CD14-positive monocyte (primary cell): ENCODE measurements around the gene ASB6. TPM values are rescaled to one million over a fixed set of nuclear protein-coding genes. Genes with fewer than 3 reads are reported as not detected.

Experiments used
- DNase-seq, 3 donors: peaks; one replicate each; pipeline ENCODE4 v3.0.0-alpha.2; 2011 to 2022
- H2AFZ ChIP-seq: 2 replicates; pipeline ENCODE4 v1.6.0; 2012; ENCODE audit warnings: mild to moderate bottlenecking, low read depth, low read length, inconsistent platforms; ENCODE audit not compliant: insufficient read depth, poor library complexity, severe bottlenecking
- H3K27ac ChIP-seq, 2 donors: 1 replicate in 1 of 2; 2 replicates in 1 of 2; pipeline ENCODE4 v1.5.1; 2012 to 2013; ENCODE audit warnings: low read length in 2 of 2, control low read depth in 1 of 2, inconsistent platforms in 1 of 2, low read depth in 1 of 2, mild to moderate bottlenecking in 1 of 2
- H3K27me3 ChIP-seq, 2 donors: one replicate each; pipeline versions ENCODE4 v1.6.0 to v1.6.1; 2011 to 2013; ENCODE audit warnings: low read length in 2 of 2; ENCODE audit not compliant: control insufficient read depth in 2 of 2, insufficient read depth in 2 of 2
- H3K36me3 ChIP-seq, 2 donors: replicated peaks in 1 of 2; 1 replicate in 1 of 2; 2 replicates in 1 of 2; pipeline versions ENCODE4 v1.5.1 to v1.6.1; 2012 to 2013; ENCODE audit warnings: low read length in 2 of 2, control low read depth in 1 of 2, inconsistent platforms in 1 of 2, mild to moderate bottlenecking in 1 of 2; ENCODE audit not compliant: insufficient read depth in 2 of 2, control insufficient read depth in 1 of 2
- H3K4me1 ChIP-seq, 2 donors: 1 replicate in 1 of 2; 2 replicates in 1 of 2; pipeline versions ENCODE4 v1.5.1 to v1.6.1; 2012 to 2013; ENCODE audit warnings: low read length in 2 of 2, control low read depth in 1 of 2, inconsistent platforms in 1 of 2, mild to moderate bottlenecking in 1 of 2, moderate library complexity in 1 of 2; ENCODE audit not compliant: insufficient read depth in 2 of 2, control insufficient read depth in 1 of 2
- H3K4me2 ChIP-seq: replicated peaks from 2 replicates; pipeline ENCODE3; 2012; ENCODE audit warnings: low read length, moderate library complexity, mild to moderate bottlenecking; ENCODE audit not compliant: poor library complexity, severe bottlenecking; ENCODE audit errors: extremely low read depth
- H3K4me3 ChIP-seq, 3 experiments: fragments of 200-600 bp in 1 of 3; sonication (generic) in 1 of 3; replicated peaks in 1 of 3; 1 replicate in 2 of 3; 2 replicates in 1 of 3; pipeline ENCODE4 v1.5.1; 2011 to 2013; ENCODE audit warnings: low read length in 3 of 3, mild to moderate bottlenecking in 3 of 3, control low read depth in 2 of 3, low read depth in 2 of 3, inconsistent platforms in 1 of 3, moderate library complexity in 1 of 3
- H3K79me2 ChIP-seq: 2 replicates; pipeline ENCODE4 v1.6.0; 2012; ENCODE audit warnings: mild to moderate bottlenecking, control low read depth, inconsistent platforms, low read length, moderate library complexity; ENCODE audit not compliant: insufficient read depth
- H3K9ac ChIP-seq: 2 replicates; pipeline ENCODE4 v1.6.0; 2017; ENCODE audit warnings: low read length, mild to moderate bottlenecking; ENCODE audit not compliant: insufficient read depth, poor library complexity, severe bottlenecking
- H3K9me3 ChIP-seq, 2 donors: replicated peaks in 1 of 2; 1 replicate in 1 of 2; 2 replicates in 1 of 2; pipeline versions ENCODE4 v1.5.1 to v1.6.1; 2012 to 2013; ENCODE audit warnings: low read length in 2 of 2, control low read depth in 1 of 2; ENCODE audit not compliant: control insufficient read depth in 1 of 2, insufficient read depth in 1 of 2
- H4K20me1 ChIP-seq: 2 replicates; pipeline ENCODE4 v1.6.0; 2012; ENCODE audit warnings: mild to moderate bottlenecking, low read length, control low read depth, moderate library complexity; ENCODE audit not compliant: insufficient read depth
- H3K27ac Mint-ChIP-seq, 7 donors: one replicate each; pipeline ENCODE4 v1.8.0; 2020; ENCODE audit warnings: mild to moderate bottlenecking in 7 of 7, mixed read lengths in 7 of 7, moderate library complexity in 6 of 7, inconsistent platforms in 2 of 7
- H3K27me3 Mint-ChIP-seq, 3 donors: one replicate each; pipeline ENCODE4 v1.8.0; 2021 to 2022; ENCODE audit warnings: low read depth in 3 of 3, mild to moderate bottlenecking in 3 of 3, mixed read lengths in 3 of 3, moderate library complexity in 3 of 3, inconsistent platforms in 1 of 3
- H3K36me3 Mint-ChIP-seq, 2 donors: one replicate each; pipeline ENCODE4 v1.8.0; 2020; ENCODE audit warnings: mixed read lengths in 2 of 2, inconsistent platforms in 1 of 2, mild to moderate bottlenecking in 1 of 2
- H3K4me1 Mint-ChIP-seq: one replicate; pipeline ENCODE4 v1.8.0; 2020; ENCODE audit warnings: mild to moderate bottlenecking, mixed read lengths
- H3K4me3 Mint-ChIP-seq, 2 donors: one replicate each; pipeline ENCODE4 v1.8.0; 2020; ENCODE audit warnings: mild to moderate bottlenecking in 2 of 2, mixed read lengths in 2 of 2, moderate library complexity in 1 of 2
- H3K9me3 Mint-ChIP-seq, 7 donors: one replicate each; pipeline ENCODE4 v1.8.0; 2020 to 2022; ENCODE audit warnings: mixed read lengths in 7 of 7, mild to moderate bottlenecking in 6 of 7, moderate library complexity in 6 of 7, inconsistent platforms in 2 of 7
- WGBS: methylation state at CpG from one replicate; pipeline ENCODE4 v1.1.5; 2013; ENCODE audit warnings: missing lambda C conversion rate; ENCODE audit not compliant: insufficient coverage; 5-methylcytosine and 5-hydroxymethylcytosine counted together
- intact Hi-C, 2 donors: fragments of 100-400 bp; cut with micrococcal nuclease; formaldehyde crosslinking; loops; one replicate each; pipeline versions ENCODE4 v1.15.0 to v1.15.1; 2023
- polyA plus RNA-seq, 3 donors: library from polyadenylated mRNA; depleted of rRNA in 1 of 3; unstranded in 2 of 3; stranded (reverse) in 1 of 3; fragments of 300-500 nt in 2 of 3; fragments of >200 nt in 1 of 3; fragmentation: Illumina TruSeq in 2 of 3; gene quantifications; 1 replicate in 2 of 3; 2 replicates in 1 of 3; pipeline ENCODE4 v1.2.3, GENCODE V29; 2012 to 2021
- TF ChIP-seq, protein P1 (sequence below): fragments of 200-600 bp; IDR thresholded peaks from one replicate; pipeline ENCODE4 v1.8.0; 2022; ENCODE audit warnings: antibody characterized with exemption, mild to moderate bottlenecking

ASB6 gene
- polyA plus RNA-seq, 3 donors, result 8.1 to 21.1 (median 10.1) TPM

DNA sequence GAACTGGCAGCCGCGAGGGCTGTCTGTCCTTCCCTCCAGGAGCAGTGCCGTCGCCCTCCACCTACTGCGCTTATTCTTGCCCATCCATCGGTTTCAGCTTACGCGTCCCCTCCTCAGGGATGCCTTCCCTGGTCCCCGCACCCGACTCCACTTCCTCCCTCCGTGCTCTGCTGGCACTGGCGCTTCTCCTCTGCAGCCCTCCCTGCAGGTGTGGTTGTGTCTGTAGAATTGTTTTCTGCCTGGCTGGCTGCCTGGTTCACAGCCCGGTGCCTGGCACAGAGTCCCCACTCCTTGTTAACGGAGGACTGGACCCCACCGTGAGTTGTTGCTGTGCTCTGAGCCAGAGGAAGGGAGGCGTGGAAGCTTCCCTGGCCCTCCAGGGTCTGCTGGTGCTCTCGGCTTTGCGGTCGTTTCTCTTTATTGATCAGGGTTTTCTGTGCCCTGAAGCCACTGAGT is 10.2 kb downstream of the ASB6 start:
- intact Hi-C loops, result no loop called here
- H3K27me3 Mint-ChIP-seq, result no peaks in the 10 kb centered on the region
- H3K9me3 ChIP-seq, result no peaks in the 10 kb centered on the region
- peaks cover 15 to 21% of the 10 kb centered on the region in 2 donors for H3K4me1 ChIP-seq
- peaks cover 31% of the 10 kb centered on the region for H3K4me1 Mint-ChIP-seq
- TF ChIP-seq, protein P1, sequence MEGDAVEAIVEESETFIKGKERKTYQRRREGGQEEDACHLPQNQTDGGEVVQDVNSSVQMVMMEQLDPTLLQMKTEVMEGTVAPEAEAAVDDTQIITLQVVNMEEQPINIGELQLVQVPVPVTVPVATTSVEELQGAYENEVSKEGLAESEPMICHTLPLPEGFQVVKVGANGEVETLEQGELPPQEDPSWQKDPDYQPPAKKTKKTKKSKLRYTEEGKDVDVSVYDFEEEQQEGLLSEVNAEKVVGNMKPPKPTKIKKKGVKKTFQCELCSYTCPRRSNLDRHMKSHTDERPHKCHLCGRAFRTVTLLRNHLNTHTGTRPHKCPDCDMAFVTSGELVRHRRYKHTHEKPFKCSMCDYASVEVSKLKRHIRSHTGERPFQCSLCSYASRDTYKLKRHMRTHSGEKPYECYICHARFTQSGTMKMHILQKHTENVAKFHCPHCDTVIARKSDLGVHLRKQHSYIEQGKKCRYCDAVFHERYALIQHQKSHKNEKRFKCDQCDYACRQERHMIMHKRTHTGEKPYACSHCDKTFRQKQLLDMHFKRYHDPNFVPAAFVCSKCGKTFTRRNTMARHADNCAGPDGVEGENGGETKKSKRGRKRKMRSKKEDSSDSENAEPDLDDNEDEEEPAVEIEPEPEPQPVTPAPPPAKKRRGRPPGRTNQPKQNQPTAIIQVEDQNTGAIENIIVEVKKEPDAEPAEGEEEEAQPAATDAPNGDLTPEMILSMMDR, result no peak
- no peak overlapping the region for H3K27ac Mint-ChIP-seq
- peak overlapping the region in 1 of 2 donors; percentile 4 for H3K27ac ChIP-seq
- DNase-seq, result no peak
- no peaks in the 10 kb centered on the region for H3K27me3 ChIP-seq
- peaks cover 36 to 70% of the 10 kb centered on the region in 2 donors for H3K36me3 ChIP-seq
- peaks cover 46 to 71% of the 10 kb centered on the region in 2 donors for H3K36me3 Mint-ChIP-seq
- H2AFZ ChIP-seq, result no peak overlapping the region
- H3K79me2 ChIP-seq, result peaks cover 73% of the 10 kb centered on the region
- no peak overlapping the region for H3K4me3 Mint-ChIP-seq
- no peak overlapping the region for H3K4me3 ChIP-seq
- H4K20me1 ChIP-seq, result peaks cover 94% of the 10 kb centered on the region
- no peak overlapping the region for H3K4me2 ChIP-seq
- no peak overlapping the region for H3K9ac ChIP-seq
- no peaks in the 10 kb centered on the region for H3K9me3 Mint-ChIP-seq
- WGBS, result 95% methylated on average over 13 of the region's 19 CpGs

DNA sequence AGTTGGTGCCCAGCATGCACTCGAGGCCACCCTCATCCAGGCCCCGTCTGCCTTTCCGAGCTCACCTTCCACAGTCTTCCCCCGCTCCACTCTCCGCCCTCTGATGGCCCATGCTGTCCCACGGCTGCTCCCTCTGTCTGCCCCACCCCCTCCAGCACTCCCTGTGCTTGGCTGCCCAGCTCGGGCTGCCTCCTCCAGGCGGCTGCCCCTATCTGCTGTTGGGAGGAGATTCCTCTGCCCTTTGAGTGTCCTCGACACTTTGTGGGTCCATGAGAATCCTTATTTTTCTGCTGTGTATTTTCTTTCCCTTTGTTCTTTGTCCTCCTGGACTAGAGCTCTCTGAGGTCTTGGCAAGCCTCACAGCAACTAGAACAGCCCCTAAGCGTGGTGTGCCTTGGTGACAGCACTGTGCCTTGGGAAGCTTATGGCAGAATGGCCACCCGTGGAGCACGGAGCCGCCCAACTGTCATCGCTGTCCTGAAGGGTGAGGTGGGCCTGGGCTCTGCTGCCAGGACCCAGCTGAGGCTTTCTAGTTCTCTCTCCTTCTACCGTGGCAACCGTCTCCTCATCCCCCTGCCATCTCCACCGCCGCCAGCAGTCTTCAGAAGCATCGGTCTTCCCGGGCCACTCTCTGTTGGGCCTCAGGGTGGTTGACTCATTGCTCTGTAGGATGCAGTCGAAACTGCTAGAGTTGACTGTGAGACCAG is 10.8 kb downstream of the ASB6 start:
- H3K4me1 Mint-ChIP-seq, result peaks cover 35% of the 10 kb centered on the region

More for the DNA sequence above, 10.8 kb downstream of the ASB6 start:
- no peaks in the 10 kb centered on the region for H3K9me3 ChIP-seq
- H3K4me2 ChIP-seq, result no peak overlapping the region
- no peak for DNase-seq
- no peak overlapping the region for H3K4me3 ChIP-seq
- H3K4me1 ChIP-seq, result peaks cover 19 to 26% of the 10 kb centered on the region in 2 donors
- H3K36me3 ChIP-seq, result peaks cover 34 to 66% of the 10 kb centered on the region in 2 donors
- peak overlapping the region in 1 of 2 donors; percentile 4 for H3K27ac ChIP-seq
- no peaks in the 10 kb centered on the region for H3K27me3 ChIP-seq
- 97% methylated on average over 10 of the region's 21 CpGs for WGBS
- no peaks in the 10 kb centered on the region for H3K9me3 Mint-ChIP-seq
- H3K9ac ChIP-seq, result no peak overlapping the region
- intact Hi-C loops, result no loop called here
- no peak overlapping the region for H2AFZ ChIP-seq
- H3K27me3 Mint-ChIP-seq, result no peaks in the 10 kb centered on the region
- TF ChIP-seq, protein P1, result no peak
- H3K4me3 Mint-ChIP-seq, result no peak overlapping the region
- peaks cover 79% of the 10 kb centered on the region for H3K79me2 ChIP-seq
- H4K20me1 ChIP-seq, result peaks cover 96% of the 10 kb centered on the region
- H3K36me3 Mint-ChIP-seq, result peaks cover 46 to 65% of the 10 kb centered on the region in 2 donors
- H3K27ac Mint-ChIP-seq, result peak overlapping the region in 3 of 7 donors; percentile 36 to 81 (median 37)
